ENCODE results near the gene LRRTM2. TPM values are rescaled to one million over a fixed set of nuclear protein-coding genes. Genes with fewer than 3 reads are reported as not detected.

LRRTM2 gene
- total RNA-seq, 3 donors from 2014 or later: 0.06 to 0.60 (median 0.24) TPM

- H3K4me3 ChIP-seq: no peak overlapping the region
- H3K36me3 ChIP-seq (ENCODE audit: low read depth): no peaks in the 10 kb centered on the region
- intact Hi-C loops (cut with DNase I, micrococcal nuclease): no loop called here
- TF ChIP-seq, protein P1, sequence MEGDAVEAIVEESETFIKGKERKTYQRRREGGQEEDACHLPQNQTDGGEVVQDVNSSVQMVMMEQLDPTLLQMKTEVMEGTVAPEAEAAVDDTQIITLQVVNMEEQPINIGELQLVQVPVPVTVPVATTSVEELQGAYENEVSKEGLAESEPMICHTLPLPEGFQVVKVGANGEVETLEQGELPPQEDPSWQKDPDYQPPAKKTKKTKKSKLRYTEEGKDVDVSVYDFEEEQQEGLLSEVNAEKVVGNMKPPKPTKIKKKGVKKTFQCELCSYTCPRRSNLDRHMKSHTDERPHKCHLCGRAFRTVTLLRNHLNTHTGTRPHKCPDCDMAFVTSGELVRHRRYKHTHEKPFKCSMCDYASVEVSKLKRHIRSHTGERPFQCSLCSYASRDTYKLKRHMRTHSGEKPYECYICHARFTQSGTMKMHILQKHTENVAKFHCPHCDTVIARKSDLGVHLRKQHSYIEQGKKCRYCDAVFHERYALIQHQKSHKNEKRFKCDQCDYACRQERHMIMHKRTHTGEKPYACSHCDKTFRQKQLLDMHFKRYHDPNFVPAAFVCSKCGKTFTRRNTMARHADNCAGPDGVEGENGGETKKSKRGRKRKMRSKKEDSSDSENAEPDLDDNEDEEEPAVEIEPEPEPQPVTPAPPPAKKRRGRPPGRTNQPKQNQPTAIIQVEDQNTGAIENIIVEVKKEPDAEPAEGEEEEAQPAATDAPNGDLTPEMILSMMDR (IDR thresholded peaks at IDR 0.05): no peak
- ATAC-seq: no peak
- H3K9me3 ChIP-seq: no peaks in the 10 kb centered on the region
- no peak for DNase-seq
- H3K4me1 ChIP-seq (ENCODE audit: low read depth): no peaks in the 10 kb centered on the region
Measured at GRCh38 chr5:138873466-138874221, 1.5 kb downstream of the LRRTM2 start.

- Histone ChIP-seq H3K4me3 (no peak overlapping the region), H3K9me3 (no peaks in the 10 kb centered on the region), H3K4me1 (ENCODE audit: low read depth) (no peaks in the 10 kb centered on the region), H3K36me3 (ENCODE audit: low read depth) (no peaks in the 10 kb centered on the region)
- ATAC-seq (no peak), DNase-seq (no peak)
- TF ChIP-seq, protein P1 (IDR thresholded peaks at IDR 0.05): no peak
- intact Hi-C loops (cut with DNase I, micrococcal nuclease): no loop called here
Measured at GRCh38 chr5:138872841-138873465, 2.2 kb downstream of the LRRTM2 start.

DNA sequence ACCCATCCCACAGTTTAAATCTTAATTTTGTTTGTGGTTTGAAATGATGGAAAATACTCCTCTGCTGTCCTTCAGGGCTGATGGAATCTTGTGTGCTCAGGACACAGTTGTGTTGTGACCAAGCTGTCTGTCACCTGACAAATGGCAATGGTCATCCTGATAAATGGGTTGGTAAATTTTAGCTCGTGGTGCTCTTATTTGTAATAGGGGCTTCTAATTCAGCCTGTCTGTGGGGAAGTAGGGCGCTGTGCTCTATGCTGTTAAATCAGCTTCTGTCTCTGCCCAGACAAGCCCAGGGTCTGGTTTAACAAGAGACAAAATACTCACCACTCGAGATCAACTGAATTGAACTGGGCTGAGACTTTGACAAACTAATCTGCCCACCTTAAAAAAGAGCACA is 4.5 kb downstream of the LRRTM2 start:
- intact Hi-C loops (cut with DNase I, micrococcal nuclease): no loop called here
- no peaks in the 10 kb centered on the region for H3K9me3 ChIP-seq
- no peaks in the 10 kb centered on the region for H3K36me3 ChIP-seq (ENCODE audit: low read depth)
- ATAC-seq (no peak), DNase-seq (no peak)
- H3K4me3 ChIP-seq: no peak overlapping the region
- TF ChIP-seq, protein P1 (IDR thresholded peaks at IDR 0.05): no peak
- no peaks in the 10 kb centered on the region for H3K4me1 ChIP-seq (ENCODE audit: low read depth)

DNA sequence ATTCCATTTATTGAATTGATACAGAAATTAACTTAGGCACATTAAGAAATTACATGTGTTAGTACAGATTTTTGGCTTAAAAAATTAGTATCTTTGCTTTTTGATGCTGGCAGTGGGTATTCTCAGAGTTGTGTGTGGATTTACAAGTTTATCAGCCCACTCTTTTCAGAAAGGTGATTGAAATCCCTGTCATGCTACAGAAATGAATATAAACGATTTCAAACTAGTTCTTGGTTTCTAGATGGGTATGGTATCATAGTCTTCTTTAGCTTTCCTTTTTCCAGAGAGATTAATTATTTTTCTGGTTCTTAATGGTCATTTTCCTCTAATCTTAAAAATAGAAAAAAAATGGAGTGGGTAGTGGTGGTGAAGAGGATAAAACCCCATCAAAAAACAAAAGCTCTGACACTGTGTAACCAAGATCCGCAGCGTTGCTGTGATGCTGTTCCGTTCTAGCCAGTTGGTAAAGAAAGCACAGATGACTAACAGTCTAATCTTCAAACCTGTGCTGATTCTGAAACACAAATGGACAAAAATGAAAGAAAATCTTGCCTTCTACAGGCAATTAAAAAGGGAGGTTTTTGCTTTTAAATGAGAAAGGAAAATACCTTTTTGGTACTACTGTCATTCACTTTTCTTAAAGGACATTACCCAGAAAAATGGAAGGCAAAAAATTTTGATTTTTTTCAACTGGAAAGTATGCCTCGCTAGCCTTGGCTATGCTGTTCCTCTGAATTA is 5.2 kb downstream of the LRRTM2 start:
- ATAC-seq (no peak), DNase-seq (no peak)
- no peaks in the 10 kb centered on the region for H3K36me3 ChIP-seq (ENCODE audit: low read depth)
- H3K4me3 ChIP-seq: no peak overlapping the region
- intact Hi-C loops (cut with DNase I, micrococcal nuclease): no loop called here
- H3K9me3 ChIP-seq: no peaks in the 10 kb centered on the region
- no peaks in the 10 kb centered on the region for H3K4me1 ChIP-seq (ENCODE audit: low read depth)
- TF ChIP-seq, protein P1 (IDR thresholded peaks at IDR 0.05): no peak

DNA sequence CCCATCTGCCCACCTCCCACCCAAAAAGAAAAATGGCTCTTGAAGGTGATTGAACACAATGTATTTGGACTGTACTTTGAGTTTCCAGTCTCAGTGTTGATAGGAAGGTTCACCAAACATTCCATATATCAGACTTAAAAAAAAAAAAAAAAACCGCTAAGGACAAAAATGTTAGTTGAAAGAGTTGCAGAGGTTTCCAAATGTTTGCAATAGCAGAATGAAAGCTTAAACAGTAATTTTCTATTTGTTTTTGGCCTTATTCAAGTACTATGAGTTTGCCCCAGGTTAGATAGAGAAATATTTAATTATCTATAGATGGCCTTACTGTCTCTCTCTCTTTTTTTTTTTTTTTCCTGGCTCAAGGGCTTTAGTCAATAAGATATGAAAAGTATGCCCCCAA is 6.1 kb downstream of the LRRTM2 start:
- H3K4me3 ChIP-seq: no peak overlapping the region
- ATAC-seq (no peak), DNase-seq (no peak)
- H3K9me3 ChIP-seq: no peaks in the 10 kb centered on the region
- intact Hi-C loops (cut with DNase I, micrococcal nuclease): no loop called here
- H3K36me3 ChIP-seq (ENCODE audit: low read depth): no peaks in the 10 kb centered on the region
- no peaks in the 10 kb centered on the region for H3K4me1 ChIP-seq (ENCODE audit: low read depth)
- TF ChIP-seq, protein P1 (IDR thresholded peaks at IDR 0.05): no peak
